Bronchial epithelial cell (primary cell): ENCODE results near the gene NELL2. TPM values are rescaled to one million over a fixed set of nuclear protein-coding genes. Genes with fewer than 3 reads are reported as not detected.

Experiments used
- DNase-seq: peaks from one replicate; pipeline ENCODE4 v3.0.0-alpha.2; 2010; ENCODE audit warnings: low read depth
- FAIRE-seq: peaks from 2 replicates; lab custom pipeline; 2011; peaks lifted over from hg19 to GRCh38; lab: Jason Lieb, UNC
- H3K27me3 ChIP-seq: 2 replicates; pipeline ENCODE4 v1.5.1; 2011; ENCODE audit warnings: low read length; ENCODE audit not compliant: control insufficient read depth, insufficient read depth
- H3K36me3 ChIP-seq: 2 replicates; pipeline ENCODE4 v1.5.1; 2011; ENCODE audit warnings: low read length; ENCODE audit not compliant: control insufficient read depth, insufficient read depth
- H3K4me3 ChIP-seq: 2 replicates; pipeline ENCODE4 v1.5.1; 2011; ENCODE audit warnings: mild to moderate bottlenecking, low read depth, low read length, control low read depth
- CTCF ChIP-seq: IDR thresholded peaks from 2 replicates; pipeline ENCODE4 v1.5.1; 2011; ENCODE audit warnings: mild to moderate bottlenecking, moderate library complexity, low read length, control low read depth, inconsistent platforms; ENCODE audit not compliant: insufficient read depth, severe bottlenecking
- total RNA-seq: library from RNA; depleted of rRNA; stranded (reverse); fragments of >200 nt; gene quantifications from 2 replicates; pipeline ENCODE4 v1.2.1, GENCODE V29; 2014

NELL2 gene
- total RNA-seq, 1 donor from 2014 or later: not detected

DNA sequence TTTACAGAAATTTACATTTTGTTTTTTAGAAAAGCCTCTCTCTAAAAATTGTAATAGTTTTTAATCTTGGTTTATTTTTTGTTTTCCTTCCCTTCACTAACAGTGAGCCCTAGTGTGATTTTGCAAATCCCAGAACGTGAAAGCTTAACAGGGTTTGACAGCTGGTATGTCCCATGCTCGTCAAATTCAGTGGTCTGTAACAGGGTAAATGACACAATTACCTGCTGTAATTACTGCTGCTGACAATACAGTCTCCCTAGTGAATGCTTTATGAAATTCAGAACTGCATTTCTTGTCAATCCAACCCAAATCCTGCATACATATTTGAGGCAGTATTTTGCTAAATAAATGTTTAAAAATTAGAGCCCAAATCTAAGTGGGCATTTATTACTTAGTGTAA, 249.2 kb downstream of the NELL2 start:
- no peak overlapping the region for H3K4me3 ChIP-seq
- no peak for FAIRE-seq
- DNase-seq: no peak
- no peak for TF ChIP-seq CTCF
- no peaks in the 10 kb centered on the region for H3K36me3 ChIP-seq
- H3K27me3 ChIP-seq: no peaks in the 10 kb centered on the region

DNA sequence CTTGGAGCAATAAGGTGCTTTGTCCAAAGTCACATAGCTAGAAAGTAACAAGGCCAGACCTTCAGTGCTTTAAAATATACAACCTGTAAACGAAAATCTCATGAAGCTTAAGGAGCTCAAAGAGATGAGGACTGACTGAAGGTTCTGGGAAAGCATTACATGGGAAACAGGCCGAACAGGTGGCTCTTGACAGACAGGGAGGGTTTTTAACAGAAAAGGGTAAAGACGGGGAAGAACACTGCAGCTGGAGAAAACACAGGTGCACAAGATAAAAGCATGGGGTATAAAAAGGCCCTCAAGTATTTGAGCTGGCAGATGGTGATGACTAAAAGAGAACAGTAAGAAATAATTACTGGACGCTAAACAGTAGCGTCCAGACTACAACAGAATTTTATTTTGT, 257.2 kb downstream of the NELL2 start:
- H3K36me3 ChIP-seq: no peaks in the 10 kb centered on the region
- no peaks in the 10 kb centered on the region for H3K27me3 ChIP-seq
- DNase-seq (no peak), FAIRE-seq (no peak)
- no peak for TF ChIP-seq CTCF
- H3K4me3 ChIP-seq: no peak overlapping the region

GRCh38 chr12:44616402-44616801, 259.7 kb downstream of the NELL2 start:
- TF ChIP-seq CTCF: no peak
- Histone ChIP-seq H3K36me3 (no peaks in the 10 kb centered on the region), H3K27me3 (no peaks in the 10 kb centered on the region), H3K4me3 (no peak overlapping the region)
- DNase-seq (peak; percentile 32), FAIRE-seq (no peak)

DNA sequence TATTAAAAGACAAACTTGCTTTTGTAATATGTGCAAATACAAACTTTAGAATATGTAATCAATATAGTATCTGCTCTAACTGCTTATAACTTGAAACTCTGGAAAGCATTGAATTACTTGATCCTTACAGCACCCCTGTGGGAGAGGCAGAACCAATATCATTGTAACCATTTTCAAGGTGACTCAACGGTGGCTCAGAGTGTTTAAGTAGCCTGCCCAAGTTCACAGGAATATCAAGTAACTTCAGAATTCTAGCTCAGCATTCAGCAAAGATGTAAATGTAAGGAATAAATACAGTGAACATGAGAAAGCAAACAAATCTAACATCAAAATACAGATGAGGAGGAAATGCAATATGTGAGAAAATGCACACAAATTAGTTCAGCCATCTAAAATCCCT, 264.6 kb downstream of the NELL2 start:
- DNase-seq (peak; percentile 10), FAIRE-seq (no peak)
- no peaks in the 10 kb centered on the region for H3K27me3 ChIP-seq
- no peak overlapping the region for H3K4me3 ChIP-seq
- TF ChIP-seq CTCF: no peak
- H3K36me3 ChIP-seq: no peaks in the 10 kb centered on the region

DNA sequence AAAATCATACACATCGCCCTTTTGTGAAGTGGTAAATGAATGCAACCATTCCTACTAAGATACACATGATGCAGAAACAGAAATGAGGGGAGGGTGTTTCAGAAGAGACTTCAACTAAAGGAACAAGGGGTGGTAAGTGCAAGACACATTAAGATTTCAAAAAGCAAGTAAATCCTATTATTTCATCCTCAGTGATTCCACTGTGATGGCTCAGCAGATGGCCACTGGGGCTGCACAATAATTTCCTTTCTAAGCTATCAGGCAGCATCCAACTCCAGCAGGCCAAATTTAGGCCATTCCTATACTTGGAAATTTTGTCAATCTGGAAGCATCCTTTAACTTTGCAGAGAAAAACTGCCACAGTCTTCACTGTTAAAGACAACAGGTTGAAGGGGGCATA, 272.4 kb downstream of the NELL2 start:
- Histone ChIP-seq H3K27me3 (no peaks in the 10 kb centered on the region), H3K4me3 (no peak overlapping the region), H3K36me3 (no peaks in the 10 kb centered on the region)
- FAIRE-seq: no peak
- TF ChIP-seq CTCF: no peak
- no peak for DNase-seq

DNA sequence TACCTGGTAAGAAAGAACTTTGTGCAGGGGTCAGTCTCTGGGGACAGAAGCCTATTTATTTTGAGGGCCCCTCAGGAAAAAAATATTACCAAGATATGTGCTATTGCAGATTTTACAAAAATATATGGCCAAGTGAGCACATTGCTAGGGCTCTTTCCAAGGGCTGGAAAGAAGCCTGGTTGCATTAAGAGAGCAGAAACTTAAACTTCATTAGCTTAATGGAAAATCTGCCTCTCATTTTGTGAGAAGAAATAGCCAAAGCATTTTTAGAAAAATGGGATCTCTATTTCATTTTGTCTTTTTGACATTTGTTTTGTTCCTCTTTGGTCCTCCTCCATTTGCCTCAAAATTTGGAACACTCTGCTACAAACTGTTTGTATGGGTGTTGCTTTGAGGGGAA, 283.5 kb downstream of the NELL2 start:
- FAIRE-seq: no peak

More for the DNA sequence above, 283.5 kb downstream of the NELL2 start:
- TF ChIP-seq CTCF: no peak
- no peak overlapping the region for H3K4me3 ChIP-seq
- H3K27me3 ChIP-seq: no peaks in the 10 kb centered on the region
- DNase-seq: no peak
- H3K36me3 ChIP-seq: no peaks in the 10 kb centered on the region
